NCI-H2029 (cell line): ENCODE measurements around the gene INPP4A.

Experiments used
- DNase-seq: peaks from one replicate; lab custom pipeline; 2025; lab: John Stamatoyannopoulos, UW

Gene INPP4A

DNA sequence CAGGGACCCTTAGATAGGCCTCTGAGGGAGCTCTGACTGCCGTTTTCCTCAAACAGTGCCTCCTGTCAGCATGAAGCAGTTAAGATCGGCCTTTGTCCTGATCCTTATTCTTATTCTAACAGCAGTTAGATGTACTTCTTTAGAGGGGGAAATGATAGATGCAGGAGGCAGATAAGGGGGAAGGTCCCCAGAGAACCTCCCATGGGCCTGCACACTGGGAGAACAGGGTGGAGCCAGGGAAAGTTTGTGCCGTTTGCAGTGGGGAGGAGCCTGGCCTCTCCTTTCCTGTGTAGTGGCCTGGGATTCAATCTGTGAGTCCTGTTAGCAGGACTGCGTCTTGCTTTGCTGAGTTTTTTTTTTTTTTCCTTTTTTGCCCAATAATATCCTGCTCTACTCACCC lies 7.9 kb upstream of the INPP4A start:
- DNase-seq = no peak

DNA sequence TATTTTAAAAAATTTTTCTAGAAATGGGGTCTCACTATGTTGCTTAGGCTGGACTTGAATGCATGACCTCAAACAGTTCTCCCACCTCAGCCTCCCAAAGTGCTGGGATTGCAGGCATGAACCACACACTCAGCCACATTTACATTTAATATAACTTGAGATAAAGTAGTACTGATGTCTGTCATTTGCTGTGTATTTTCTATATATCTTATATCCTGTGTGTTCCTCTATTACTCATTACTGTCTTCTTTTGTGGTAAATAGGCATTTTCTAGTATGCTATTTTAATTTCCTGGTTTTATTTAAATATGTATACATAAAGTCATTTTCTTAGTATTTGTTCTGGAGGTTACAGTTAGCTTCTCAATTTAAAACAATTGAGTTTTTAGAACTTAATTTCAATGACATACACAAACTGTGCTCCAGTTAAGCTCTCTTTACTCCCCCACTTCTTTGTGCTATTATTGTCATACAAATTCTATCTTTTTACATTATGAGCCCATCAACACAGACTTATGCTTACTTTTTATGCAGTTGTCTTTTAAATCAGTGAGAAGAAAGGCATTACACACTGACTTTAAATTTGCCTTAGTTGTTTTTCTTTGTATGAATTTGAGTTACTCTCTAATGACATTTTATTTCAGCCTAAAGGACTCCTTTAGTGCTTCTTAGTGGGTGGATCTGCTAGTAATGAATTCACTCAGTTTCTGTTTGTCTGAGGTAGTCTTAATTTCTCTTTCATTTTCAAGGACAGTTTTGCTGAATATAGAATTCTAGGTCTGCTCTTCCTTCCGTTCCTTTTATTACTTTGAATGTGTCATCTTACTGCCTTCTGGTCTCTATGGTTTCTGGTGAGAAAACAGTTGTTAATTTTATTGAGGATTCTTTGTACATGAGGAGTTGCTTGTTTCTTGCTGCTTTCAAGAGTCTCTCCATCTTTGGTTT lies 6.2 kb upstream of the INPP4A start:
- DNase-seq = no peak

- no peak for DNase-seq
Measured at GRCh38 chr2:98441706-98442450, 2.8 kb upstream of the INPP4A start.

DNA sequence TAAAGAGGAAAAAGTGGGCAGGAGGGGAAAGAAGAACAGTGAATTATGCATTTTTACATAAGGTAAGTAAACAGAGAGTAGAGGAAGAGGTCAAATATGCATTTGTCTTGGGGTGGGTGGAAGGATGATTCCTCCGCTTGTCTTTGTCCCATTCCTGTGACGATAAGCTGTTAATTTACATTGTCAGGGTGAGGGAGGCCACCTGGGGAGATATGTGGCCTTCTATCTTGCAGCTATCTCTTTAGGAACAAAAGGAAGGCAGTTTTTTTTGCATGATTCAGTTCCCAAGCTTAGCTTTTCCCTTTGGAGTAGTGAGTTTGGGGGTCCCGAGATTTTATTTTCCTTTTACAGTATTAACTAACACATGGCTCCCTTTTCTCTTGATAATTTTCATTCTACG lies 2.2 kb upstream of the INPP4A start:
- DNase-seq = no peak

DNA sequence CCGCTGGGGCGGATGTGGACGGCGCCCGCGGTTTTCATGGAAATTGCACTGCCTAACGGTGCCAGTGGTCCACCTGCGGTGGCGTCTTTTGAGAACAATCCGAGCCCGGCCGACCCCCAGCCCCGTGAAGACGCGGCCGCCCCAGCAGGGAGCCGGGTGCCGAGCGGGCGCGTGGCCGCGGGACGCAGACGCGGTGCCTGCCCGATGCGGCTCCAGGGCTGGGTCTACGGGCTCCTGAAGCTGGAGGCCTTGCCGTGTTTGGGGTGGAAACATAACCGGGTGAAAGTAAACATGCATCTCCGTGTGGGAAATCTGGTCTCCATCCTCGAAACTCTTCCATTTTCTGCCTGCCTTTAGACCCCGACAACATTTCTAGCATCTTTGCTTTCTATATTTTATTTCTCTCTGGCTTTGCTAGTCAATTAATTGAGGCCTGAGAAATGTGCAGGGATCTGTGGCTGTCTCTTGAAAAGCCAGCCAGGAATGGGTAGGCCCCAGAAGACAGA lies 572 bp downstream of the INPP4A start:
- no peak for DNase-seq

- no peak for DNase-seq
Measured at GRCh38 chr2:98445683-98446581, 1.3 kb downstream of the INPP4A start.

GRCh38 chr2:98446850-98447249 lies 2.2 kb downstream of the INPP4A start:
- no peak for DNase-seq

DNA sequence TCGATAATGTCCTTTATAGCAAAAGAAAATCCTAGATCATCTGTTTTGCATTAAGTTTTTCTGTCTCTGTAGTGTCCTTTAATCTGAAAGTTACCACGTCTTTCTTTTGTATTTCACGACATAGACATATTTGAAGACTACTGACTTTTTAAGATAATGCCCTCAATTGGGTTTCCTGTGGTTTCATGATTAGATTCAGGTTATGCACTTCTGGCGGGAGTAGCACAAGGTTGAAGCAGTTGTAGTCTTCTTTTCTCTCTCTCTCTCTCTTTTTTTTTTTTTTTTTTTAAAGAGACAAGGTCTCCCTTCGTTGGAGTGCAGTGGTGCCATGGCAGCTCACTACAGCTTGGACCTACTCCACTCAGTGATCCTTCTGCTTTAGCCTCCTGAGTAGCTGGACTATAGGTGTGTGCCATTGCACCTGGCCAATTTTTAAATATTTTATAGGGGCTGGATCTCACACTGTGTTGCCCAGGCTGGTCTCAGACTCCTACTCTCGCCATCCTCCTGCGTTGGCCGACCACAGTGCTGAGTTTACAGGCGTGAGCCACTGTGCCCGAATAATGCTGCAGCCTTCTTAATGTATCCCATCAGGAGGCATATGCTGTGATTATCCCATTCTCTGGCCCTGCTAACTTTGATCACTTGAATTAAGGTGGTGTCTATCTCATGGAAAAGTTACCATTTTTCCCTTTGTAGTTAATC lies 3.9 kb downstream of the INPP4A start:
- no peak for DNase-seq

GRCh38 chr2:98452396-98453027 lies 7.9 kb downstream of the INPP4A start:
- no peak for DNase-seq

GRCh38 chr2:98453083-98453482 lies 8.4 kb downstream of the INPP4A start:
- no peak for DNase-seq

- DNase-seq = no peak
Measured at GRCh38 chr2:98453531-98453930, 8.9 kb downstream of the INPP4A start.

- DNase-seq = no peak
Measured at GRCh38 chr2:98454073-98454472, 9.4 kb downstream of the INPP4A start.

DNA sequence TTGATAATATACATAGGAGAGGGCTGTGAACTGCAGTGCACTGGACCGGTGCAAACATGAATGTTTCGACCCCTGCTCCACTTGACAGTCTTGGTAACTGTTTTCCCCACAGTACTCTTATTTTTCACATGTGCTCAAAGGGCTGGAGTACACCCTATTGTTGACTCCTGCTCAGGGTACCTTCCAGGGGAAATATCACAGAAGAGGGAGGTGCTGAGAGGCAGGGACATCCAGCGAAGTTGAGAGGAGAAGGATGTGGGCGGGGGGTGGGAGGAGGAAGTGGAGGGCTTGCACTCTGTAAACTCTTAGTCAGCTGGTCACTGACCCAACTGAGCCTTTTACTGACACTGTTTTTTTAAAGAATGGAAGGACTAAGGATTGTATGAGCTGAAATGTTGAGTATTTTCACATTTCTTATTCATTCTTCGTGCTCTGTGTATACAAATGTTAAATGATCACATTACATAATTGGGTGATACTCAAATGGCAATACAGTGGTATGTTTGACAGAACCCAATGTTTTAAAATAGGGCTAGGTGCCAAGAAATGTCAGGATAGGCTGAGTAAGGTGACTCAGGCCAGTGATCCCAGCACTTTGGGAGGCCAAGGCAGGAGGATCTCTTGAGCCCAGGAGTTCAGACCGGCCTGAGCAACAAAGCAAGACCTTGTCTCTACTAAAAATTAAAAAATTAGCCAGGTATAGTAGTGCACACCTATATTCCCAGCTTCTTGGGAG lies 10.0 kb downstream of the INPP4A start:
- DNase-seq = no peak

DNA sequence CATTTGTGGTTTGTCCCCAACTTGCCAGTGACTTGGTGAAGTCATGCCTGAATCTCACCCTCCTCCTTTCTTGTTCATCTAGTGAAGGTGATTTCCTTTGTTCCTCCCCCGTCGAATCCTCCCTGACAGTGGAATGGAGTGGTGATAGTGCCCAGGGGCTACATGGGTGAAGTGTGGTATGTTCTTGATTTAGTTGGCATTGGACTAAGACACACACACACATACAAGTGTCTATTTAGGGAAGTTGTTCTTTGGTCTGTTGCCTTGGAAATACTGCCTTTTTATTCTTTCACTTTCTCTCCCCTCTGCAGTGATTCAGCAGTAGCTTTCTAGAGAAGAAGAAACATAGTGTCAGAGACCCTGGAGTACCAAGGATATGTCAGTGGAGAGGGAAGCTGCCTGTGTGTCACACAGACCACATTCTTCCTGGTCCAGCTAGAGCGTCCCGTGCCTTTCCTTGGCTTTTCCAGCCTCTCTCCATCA lies 10.9 kb downstream of the INPP4A start:
- no peak for DNase-seq

DNA sequence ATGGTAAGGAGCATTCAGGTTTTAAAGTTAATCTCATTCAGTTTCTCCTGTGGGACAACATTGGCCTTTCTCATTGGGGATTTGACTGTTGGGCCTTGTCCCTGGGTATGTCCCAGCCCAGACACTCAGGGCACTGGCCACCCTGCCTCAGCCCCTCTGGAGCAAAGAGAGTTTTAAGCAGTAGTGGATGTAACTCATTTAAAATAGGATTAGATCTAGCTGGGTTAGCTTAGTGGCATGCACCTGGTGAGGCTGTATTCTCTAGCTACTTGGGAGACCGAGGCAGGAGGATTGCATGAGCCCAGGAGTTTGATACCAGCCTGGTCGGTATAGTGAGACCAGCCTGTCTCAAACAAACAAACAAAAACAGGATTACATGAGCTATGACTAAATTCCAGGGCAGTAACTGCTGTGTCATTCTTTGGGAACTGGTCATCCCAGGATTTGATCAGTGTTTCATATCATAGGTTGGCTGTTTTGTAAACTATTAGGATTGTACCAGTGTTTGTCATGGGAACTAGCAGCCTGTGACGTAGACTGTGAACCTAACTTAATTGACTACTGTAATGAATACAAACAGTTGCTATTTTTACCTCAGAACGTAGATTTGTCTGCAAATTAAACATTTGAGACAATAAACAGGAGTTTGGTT lies 12.5 kb downstream of the INPP4A start:
- DNase-seq = no peak

GRCh38 chr2:98458207-98458606 lies 13.5 kb downstream of the INPP4A start:
- no peak for DNase-seq

DNA sequence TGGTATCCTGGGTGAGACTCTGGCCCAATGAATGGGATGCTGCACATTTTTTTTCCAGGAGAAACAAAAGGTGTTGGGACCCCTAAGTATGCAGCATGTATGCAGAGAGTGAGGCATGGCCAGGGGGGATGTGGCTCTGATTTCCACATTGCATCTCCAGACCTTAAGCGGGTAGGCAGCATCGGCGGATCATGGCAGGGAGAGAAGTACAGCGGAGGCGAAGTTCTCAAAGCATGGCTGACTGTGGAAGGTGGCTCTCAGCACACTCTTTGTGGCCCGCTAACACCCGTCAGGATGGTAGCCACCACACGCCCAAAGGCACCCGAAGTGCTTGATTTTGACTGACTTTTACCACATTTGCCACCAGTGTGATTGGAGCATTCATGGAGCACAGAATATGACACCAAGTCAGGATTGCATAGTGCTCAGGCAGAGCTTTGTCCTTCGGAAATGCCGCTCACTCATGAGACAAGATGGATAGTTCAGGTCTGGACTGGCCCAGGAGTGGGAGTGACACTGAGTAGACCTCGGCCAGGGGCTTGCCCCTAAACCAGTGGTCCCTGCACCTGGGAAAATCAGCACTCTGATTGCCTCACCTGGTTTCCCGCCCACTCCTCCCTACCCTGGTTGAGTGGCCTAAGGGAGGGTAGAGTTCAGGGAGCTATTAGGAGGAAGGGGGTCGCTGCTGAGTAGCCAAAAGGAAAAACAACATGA lies 14.2 kb downstream of the INPP4A start:
- no peak for DNase-seq

GRCh38 chr2:98459496-98460175 lies 15.0 kb downstream of the INPP4A start:
- no peak for DNase-seq
